Upper lobe of left lung (tissue), 4 donors: ENCODE results near the gene OGFOD2.

Experiments used
- CTCF ChIP-seq, 6 experiments: fragments of 450-650 bp in 4 of 6; fragments of 200-600 bp in 2 of 6; sonication (generic) in 2 of 6; IDR thresholded peaks; one replicate each; pipeline ENCODE4 v1.5.1; 2016 to 2019; ENCODE audit warnings: antibody characterized with exemption in 6 of 6
- POLR2A ChIP-seq, 4 donors: fragments of 450-650 bp; IDR thresholded peaks; one replicate each; pipeline ENCODE4 v1.5.1; 2016 to 2017; ENCODE audit warnings: antibody characterized with exemption in 4 of 4, mild to moderate bottlenecking in 2 of 4

- TF ChIP-seq POLR2A (IDR thresholded peaks at IDR 0.05) (no peak), CTCF (IDR thresholded peaks at IDR 0.05) (no peak)
Observed at GRCh38 chr12:122981587-122982476, 6.8 kb downstream of the OGFOD2 start.
